HepG2 (cell line): ENCODE measurements around the gene YY1AP1. TPM values are rescaled to one million over a fixed set of nuclear protein-coding genes. Genes with fewer than 3 reads are reported as not detected.

ENCODE experiments used
- ARHGAP35 ChIP-seq: sonication (generic); formaldehyde crosslinking; IDR thresholded peaks from 2 replicates; pipeline ENCODE4 v1.9.0; 2022; ENCODE audit warnings: mild to moderate bottlenecking, inconsistent platforms, moderate library complexity, missing genetic modification reagents, borderline replicate concordance
- ATRX ChIP-seq: sonication (generic); formaldehyde crosslinking; IDR thresholded peaks from 2 replicates; pipeline ENCODE4 v1.4.0; 2020; ENCODE audit warnings: missing genetic modification reagents, borderline replicate concordance
- CEBPG ChIP-seq: IDR thresholded peaks from 2 replicates; pipeline ENCODE4 v1.6.1; 2016
- FOXA1 ChIP-seq, 2 experiments: fragments of 450-650 bp in 1 of 2; sonication (generic) in 1 of 2; formaldehyde crosslinking in 1 of 2; IDR thresholded peaks; 2 replicates each; pipeline versions ENCODE4 v1.4.0 to v1.6.1; 2016 to 2020; ENCODE audit warnings: missing genetic modification reagents in 1 of 2
- RBAK ChIP-seq: sonication (generic); formaldehyde crosslinking; IDR thresholded peaks from 2 replicates; pipeline ENCODE4 v1.5.1; 2020; ENCODE audit warnings: mild to moderate bottlenecking, missing genetic modification reagents
- SAP130 ChIP-seq: IDR thresholded peaks from 2 replicates; pipeline ENCODE4 v1.6.1; 2016; ENCODE audit warnings: low read depth
- SOX5 ChIP-seq: IDR thresholded peaks from 2 replicates; pipeline ENCODE4 v1.6.1; 2016; ENCODE audit warnings: borderline replicate concordance
- ZNF17 ChIP-seq: sonication (generic); formaldehyde crosslinking; IDR thresholded peaks from 2 replicates; pipeline ENCODE4 v1.5.0; 2020; ENCODE audit warnings: mild to moderate bottlenecking, missing genetic modification reagents
- ZNF337 ChIP-seq: sonication (generic); formaldehyde crosslinking; IDR thresholded peaks from 2 replicates; pipeline ENCODE4 v1.5.1; 2020; ENCODE audit warnings: missing genetic modification reagents, low read depth, mild to moderate bottlenecking, borderline replicate concordance
- ZNF780A ChIP-seq: sonication (generic); formaldehyde crosslinking; IDR thresholded peaks from 2 replicates; pipeline ENCODE4 v1.8.0; 2022; ENCODE audit warnings: mild to moderate bottlenecking, missing genetic modification reagents, moderate library complexity
- polyA plus RNA-seq, 8 experiments: library from polyadenylated mRNA; depleted of rRNA in 3 of 8; stranded (reverse) in 7 of 8; unstranded in 1 of 8; fragments of >200 nt; fragmentation: Illumina TruSeq in 4 of 8; extraction: Trizol in 4 of 8; gene quantifications; 2 replicates each; pipeline versions ENCODE4 v1.2.1 to v1.2.3, GENCODE V29; 2011 to 2016; ENCODE audit warnings: low read depth in 4 of 8, missing spikeins in 1 of 8, mixed read lengths in 1 of 8; ENCODE audit not compliant: insufficient read depth in 1 of 8
- total RNA-seq, 5 experiments: library from RNA; depleted of rRNA; stranded (reverse); fragments of >200 nt; fragmentation: Illumina TruSeq; extraction: Trizol; gene quantifications; 2 replicates each; pipeline ENCODE4 v1.2.3, GENCODE V29; 2016; ENCODE audit warnings: low read depth in 1 of 5
- TF ChIP-seq, protein P1 (sequence below): sonication (generic); formaldehyde crosslinking; IDR thresholded peaks from 2 replicates; pipeline ENCODE4 v1.4.0; 2020; ENCODE audit warnings: mild to moderate bottlenecking, missing genetic modification reagents, borderline replicate concordance
- TF ChIP-seq, protein P2 (sequence below): sonication (generic); formaldehyde crosslinking; IDR thresholded peaks from 2 replicates; pipeline ENCODE4 v1.8.1; 2022; ENCODE audit warnings: low read depth, mild to moderate bottlenecking, missing genetic modification reagents
- TF ChIP-seq, protein P3 (sequence below): IDR thresholded peaks from 2 replicates; pipeline ENCODE4 v1.6.1; 2016; ENCODE audit warnings: low read depth, missing genetic modification reagents, missing compliant biosample characterization
- TF ChIP-seq, protein P4 (sequence below): sonication (generic); formaldehyde crosslinking; IDR thresholded peaks from 2 replicates; pipeline ENCODE4 v1.8.0; 2023; ENCODE audit warnings: mild to moderate bottlenecking, missing genetic modification reagents
- TF ChIP-seq, protein P5 (sequence below), 2 experiments: sonication (generic) in 1 of 2; formaldehyde crosslinking in 1 of 2; IDR thresholded peaks; 2 replicates each; pipeline versions ENCODE4 v1.4.0 to v1.6.1; 2018 to 2020; ENCODE audit warnings: missing genetic modification reagents in 2 of 2, borderline replicate concordance in 1 of 2, low read depth in 1 of 2, mild to moderate bottlenecking in 1 of 2, missing biosample characterization in 1 of 2

The YY1AP1 gene
- total and polyA plus RNA-seq, 2 of the 13 experiments (the other 11 are each of a cell fraction or from before 2014, with no cell fraction given) = 28.5 to 69.4 TPM

DNA sequence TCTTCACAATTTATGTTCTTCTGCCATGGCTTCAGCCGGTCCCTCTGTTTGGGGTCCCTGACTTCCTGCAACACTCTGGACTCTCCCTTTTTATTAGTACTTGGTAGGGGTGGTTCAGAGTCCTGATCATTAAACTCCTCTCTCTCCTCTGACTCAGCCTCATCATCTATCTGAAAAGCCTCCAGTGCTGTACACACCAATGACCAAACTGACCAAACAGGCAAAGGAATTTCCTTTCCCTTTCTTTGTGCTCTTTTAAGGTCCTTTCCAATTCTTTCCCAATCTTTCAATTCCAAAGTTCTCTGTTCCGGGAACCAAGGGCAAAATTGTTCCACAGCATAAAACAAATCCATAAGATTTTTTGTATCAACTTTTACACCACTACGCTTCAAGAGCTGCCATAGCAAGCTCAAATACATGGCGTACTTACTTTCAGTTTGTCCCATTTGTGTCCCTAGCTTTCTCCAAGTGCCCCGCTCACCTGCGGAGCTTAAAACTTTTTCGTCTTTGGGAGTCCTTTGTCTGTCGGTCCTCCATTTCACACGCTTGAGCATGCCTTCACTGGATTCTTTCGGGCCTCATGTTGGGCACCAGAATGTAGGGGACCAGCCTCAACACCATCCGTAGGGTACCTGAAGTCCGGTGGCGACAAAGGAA lies 9.9 kb upstream of the YY1AP1 start (continued):
- TF ChIP-seq, protein P1, sequence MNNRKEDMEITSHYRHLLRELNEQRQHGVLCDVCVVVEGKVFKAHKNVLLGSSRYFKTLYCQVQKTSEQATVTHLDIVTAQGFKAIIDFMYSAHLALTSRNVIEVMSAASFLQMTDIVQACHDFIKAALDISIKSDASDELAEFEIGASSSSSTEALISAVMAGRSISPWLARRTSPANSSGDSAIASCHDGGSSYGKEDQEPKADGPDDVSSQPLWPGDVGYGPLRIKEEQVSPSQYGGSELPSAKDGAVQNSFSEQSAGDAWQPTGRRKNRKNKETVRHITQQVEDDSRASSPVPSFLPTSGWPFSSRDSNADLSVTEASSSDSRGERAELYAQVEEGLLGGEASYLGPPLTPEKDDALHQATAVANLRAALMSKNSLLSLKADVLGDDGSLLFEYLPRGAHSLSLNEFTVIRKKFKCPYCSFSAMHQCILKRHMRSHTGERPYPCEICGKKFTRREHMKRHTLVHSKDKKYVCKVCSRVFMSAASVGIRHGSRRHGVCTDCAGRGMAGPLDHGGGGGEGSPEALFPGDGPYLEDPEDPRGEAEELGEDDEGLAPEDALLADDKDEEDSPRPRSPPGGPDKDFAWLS (CRISPR knock-in tag) = no peak
- TF ChIP-seq ZNF17 (CRISPR knock-in tag) (no peak), ZNF780A (no peak), ZNF337 (CRISPR knock-in tag) (no peak), RBAK (CRISPR knock-in tag) (no peak), ATRX (CRISPR knock-in tag) (no peak), CEBPG (CRISPR knock-in tag) (0 out of 2 replicates have a peak, but pooled peaks have one; percentile 26), FOXA1 (IDR thresholded peaks at IDR 0.05) (no peak), FOXA1 (CRISPR knock-in tag; IDR thresholded peaks at IDR 0.05) (0 out of 2 replicates have a peak, but pooled peaks have one; percentile 41), SOX5 (0 out of 2 replicates have a peak, but pooled peaks have one; percentile 11), SAP130 (peak; percentile 43), ARHGAP35 (CRISPR knock-in tag) (no peak)
- TF ChIP-seq, protein P2, sequence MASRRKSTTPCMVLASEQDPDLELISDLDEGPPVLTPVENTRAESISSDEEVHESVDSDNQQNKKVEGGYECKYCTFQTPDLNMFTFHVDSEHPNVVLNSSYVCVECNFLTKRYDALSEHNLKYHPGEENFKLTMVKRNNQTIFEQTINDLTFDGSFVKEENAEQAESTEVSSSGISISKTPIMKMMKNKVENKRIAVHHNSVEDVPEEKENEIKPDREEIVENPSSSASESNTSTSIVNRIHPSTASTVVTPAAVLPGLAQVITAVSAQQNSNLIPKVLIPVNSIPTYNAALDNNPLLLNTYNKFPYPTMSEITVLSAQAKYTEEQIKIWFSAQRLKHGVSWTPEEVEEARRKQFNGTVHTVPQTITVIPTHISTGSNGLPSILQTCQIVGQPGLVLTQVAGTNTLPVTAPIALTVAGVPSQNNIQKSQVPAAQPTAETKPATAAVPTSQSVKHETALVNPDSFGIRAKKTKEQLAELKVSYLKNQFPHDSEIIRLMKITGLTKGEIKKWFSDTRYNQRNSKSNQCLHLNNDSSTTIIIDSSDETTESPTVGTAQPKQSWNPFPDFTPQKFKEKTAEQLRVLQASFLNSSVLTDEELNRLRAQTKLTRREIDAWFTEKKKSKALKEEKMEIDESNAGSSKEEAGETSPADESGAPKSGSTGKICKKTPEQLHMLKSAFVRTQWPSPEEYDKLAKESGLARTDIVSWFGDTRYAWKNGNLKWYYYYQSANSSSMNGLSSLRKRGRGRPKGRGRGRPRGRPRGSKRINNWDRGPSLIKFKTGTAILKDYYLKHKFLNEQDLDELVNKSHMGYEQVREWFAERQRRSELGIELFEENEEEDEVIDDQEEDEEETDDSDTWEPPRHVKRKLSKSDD (CRISPR knock-in tag) = no peak
- TF ChIP-seq, protein P3, sequence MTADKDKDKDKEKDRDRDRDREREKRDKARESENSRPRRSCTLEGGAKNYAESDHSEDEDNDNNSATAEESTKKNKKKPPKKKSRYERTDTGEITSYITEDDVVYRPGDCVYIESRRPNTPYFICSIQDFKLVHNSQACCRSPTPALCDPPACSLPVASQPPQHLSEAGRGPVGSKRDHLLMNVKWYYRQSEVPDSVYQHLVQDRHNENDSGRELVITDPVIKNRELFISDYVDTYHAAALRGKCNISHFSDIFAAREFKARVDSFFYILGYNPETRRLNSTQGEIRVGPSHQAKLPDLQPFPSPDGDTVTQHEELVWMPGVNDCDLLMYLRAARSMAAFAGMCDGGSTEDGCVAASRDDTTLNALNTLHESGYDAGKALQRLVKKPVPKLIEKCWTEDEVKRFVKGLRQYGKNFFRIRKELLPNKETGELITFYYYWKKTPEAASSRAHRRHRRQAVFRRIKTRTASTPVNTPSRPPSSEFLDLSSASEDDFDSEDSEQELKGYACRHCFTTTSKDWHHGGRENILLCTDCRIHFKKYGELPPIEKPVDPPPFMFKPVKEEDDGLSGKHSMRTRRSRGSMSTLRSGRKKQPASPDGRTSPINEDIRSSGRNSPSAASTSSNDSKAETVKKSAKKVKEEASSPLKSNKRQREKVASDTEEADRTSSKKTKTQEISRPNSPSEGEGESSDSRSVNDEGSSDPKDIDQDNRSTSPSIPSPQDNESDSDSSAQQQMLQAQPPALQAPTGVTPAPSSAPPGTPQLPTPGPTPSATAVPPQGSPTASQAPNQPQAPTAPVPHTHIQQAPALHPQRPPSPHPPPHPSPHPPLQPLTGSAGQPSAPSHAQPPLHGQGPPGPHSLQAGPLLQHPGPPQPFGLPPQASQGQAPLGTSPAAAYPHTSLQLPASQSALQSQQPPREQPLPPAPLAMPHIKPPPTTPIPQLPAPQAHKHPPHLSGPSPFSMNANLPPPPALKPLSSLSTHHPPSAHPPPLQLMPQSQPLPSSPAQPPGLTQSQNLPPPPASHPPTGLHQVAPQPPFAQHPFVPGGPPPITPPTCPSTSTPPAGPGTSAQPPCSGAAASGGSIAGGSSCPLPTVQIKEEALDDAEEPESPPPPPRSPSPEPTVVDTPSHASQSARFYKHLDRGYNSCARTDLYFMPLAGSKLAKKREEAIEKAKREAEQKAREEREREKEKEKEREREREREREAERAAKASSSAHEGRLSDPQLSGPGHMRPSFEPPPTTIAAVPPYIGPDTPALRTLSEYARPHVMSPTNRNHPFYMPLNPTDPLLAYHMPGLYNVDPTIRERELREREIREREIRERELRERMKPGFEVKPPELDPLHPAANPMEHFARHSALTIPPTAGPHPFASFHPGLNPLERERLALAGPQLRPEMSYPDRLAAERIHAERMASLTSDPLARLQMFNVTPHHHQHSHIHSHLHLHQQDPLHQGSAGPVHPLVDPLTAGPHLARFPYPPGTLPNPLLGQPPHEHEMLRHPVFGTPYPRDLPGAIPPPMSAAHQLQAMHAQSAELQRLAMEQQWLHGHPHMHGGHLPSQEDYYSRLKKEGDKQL (CRISPR knock-in tag) = no peak
- TF ChIP-seq, protein P4, sequence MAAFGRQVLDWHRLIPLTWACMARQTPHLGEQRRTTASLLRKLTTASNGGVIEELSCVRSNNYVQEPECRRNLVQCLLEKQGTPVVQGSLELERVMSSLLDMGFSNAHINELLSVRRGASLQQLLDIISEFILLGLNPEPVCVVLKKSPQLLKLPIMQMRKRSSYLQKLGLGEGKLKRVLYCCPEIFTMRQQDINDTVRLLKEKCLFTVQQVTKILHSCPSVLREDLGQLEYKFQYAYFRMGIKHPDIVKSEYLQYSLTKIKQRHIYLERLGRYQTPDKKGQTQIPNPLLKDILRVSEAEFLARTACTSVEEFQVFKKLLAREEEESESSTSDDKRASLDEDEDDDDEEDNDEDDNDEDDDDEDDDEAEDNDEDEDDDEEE (CRISPR knock-in tag) = no peak
- TF ChIP-seq, protein P5, sequence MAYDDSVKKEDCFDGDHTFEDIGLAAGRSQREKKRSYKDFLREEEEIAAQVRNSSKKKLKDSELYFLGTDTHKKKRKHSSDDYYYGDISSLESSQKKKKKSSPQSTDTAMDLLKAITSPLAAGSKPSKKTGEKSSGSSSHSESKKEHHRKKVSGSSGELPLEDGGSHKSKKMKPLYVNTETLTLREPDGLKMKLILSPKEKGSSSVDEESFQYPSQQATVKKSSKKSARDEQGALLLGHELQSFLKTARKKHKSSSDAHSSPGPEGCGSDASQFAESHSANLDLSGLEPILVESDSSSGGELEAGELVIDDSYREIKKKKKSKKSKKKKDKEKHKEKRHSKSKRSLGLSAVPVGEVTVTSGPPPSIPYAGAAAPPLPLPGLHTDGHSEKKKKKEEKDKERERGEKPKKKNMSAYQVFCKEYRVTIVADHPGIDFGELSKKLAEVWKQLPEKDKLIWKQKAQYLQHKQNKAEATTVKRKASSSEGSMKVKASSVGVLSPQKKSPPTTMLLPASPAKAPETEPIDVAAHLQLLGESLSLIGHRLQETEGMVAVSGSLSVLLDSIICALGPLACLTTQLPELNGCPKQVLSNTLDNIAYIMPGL (CRISPR knock-in tag; IDR thresholded peaks at IDR 0.05; ENCODE audit: borderline replicate concordance in 1 of 2, low read depth in 1 of 2) = no peak
